ENCODE results near the gene AMPH. TPM values are rescaled to one million over a fixed set of nuclear protein-coding genes. Genes with fewer than 3 reads are reported as not detected.

Gene AMPH
- total RNA-seq, 4 donors from 2014 or later = 3.5 to 37.0 (median 10.9) TPM

- TF ChIP-seq EP300 (IDR thresholded peaks at IDR 0.05) (no peak), POLR2A (IDR thresholded peaks at IDR 0.05) (no peak), CTCF (IDR thresholded peaks at IDR 0.05) (no peak)
- H3K4me1 ChIP-seq = no peaks in the 10 kb centered on the region
- no peaks in the 10 kb centered on the region for H3K36me3 ChIP-seq
- H3K27ac ChIP-seq = no peak overlapping the region
- H3K4me3 ChIP-seq = no peak overlapping the region
- WGBS, 2 donors = 51 to 56% methylated on average over 8 of the region's 8 CpGs
- no peak for DNase-seq (ENCODE audit: low spot score in 2 of 2)
- H3K9me3 ChIP-seq = peaks cover 0 to 4% (median 0%) of the 10 kb centered on the region in 4 donors
- no peaks in the 10 kb centered on the region for H3K27me3 ChIP-seq
These were observed 44.4 kb upstream of the AMPH start for GRCh38 chr7:38675494-38676106.

GRCh38 chr7:38674513-38674912, 43.3 kb upstream of the AMPH start:
- no peak overlapping the region for H3K27ac ChIP-seq

GRCh38 chr7:38673795-38674194, 42.6 kb upstream of the AMPH start:
- WGBS, 2 donors = 73 to 82% methylated on average over 3 of the region's 3 CpGs
- no peak for DNase-seq (ENCODE audit: low spot score in 2 of 2)
- TF ChIP-seq CTCF (IDR thresholded peaks at IDR 0.05) (no peak), EP300 (IDR thresholded peaks at IDR 0.05) (peak in 1 of 2 donors; percentile 24), POLR2A (IDR thresholded peaks at IDR 0.05) (no peak)
- Histone ChIP-seq H3K4me3 (no peak overlapping the region), H3K9me3 (peaks cover 0 to 4% (median 0%) of the 10 kb centered on the region in 4 donors), H3K27ac (no peak overlapping the region), H3K4me1 (no peaks in the 10 kb centered on the region), H3K27me3 (no peaks in the 10 kb centered on the region), H3K36me3 (no peaks in the 10 kb centered on the region)

More at GRCh38 chr7:38674513-38674912, 43.3 kb upstream of the AMPH start:
- Histone ChIP-seq H3K4me3 (no peak overlapping the region), H3K9me3 (peaks cover 0 to 4% (median 0%) of the 10 kb centered on the region in 4 donors), H3K36me3 (no peaks in the 10 kb centered on the region), H3K27me3 (no peaks in the 10 kb centered on the region), H3K4me1 (no peaks in the 10 kb centered on the region)
- 76 to 84% methylated on average over 1 of the region's 1 CpG for WGBS, 2 donors
- no peak for DNase-seq (ENCODE audit: low spot score in 2 of 2)
- TF ChIP-seq POLR2A (IDR thresholded peaks at IDR 0.05) (no peak), CTCF (IDR thresholded peaks at IDR 0.05) (no peak), EP300 (IDR thresholded peaks at IDR 0.05) (no peak)

- no peak overlapping the region for H3K4me3 ChIP-seq
- WGBS, 2 donors = 73 to 74% methylated on average over 12 of the region's 12 CpGs
- H3K27me3 ChIP-seq = no peaks in the 10 kb centered on the region
- H3K4me1 ChIP-seq = no peaks in the 10 kb centered on the region
- no peak for DNase-seq (ENCODE audit: low spot score in 2 of 2)
- no peaks in the 10 kb centered on the region for H3K36me3 ChIP-seq
- no peaks in the 10 kb centered on the region for H3K9me3 ChIP-seq
- H3K27ac ChIP-seq = no peak overlapping the region
- TF ChIP-seq POLR2A (IDR thresholded peaks at IDR 0.05) = no peak
- TF ChIP-seq CTCF (IDR thresholded peaks at IDR 0.05) = no peak
- TF ChIP-seq EP300 (IDR thresholded peaks at IDR 0.05) = no peak
These were observed 41.0 kb upstream of the AMPH start for GRCh38 chr7:38671911-38672905.

Measured in tibial nerve (tissue), 4 donors.